Activated naive CD4-positive, alpha-beta T cell treated with anti-CD3 and anti-CD28 coated beads, Interleukin-2, amount 50 U/mL, for 24 hours (primary cell): ENCODE measurements around the gene TTYH2.
A peak's percentile ranks its signal among the peaks of the same experiment; 100 is the strongest.

ENCODE experiments used
- H3K27ac Mint-ChIP-seq: one replicate; pipeline ENCODE4 v1.8.0; 2021; ENCODE audit warnings: mild to moderate bottlenecking, mixed read lengths
- H3K27me3 Mint-ChIP-seq: one replicate; pipeline ENCODE4 v1.8.0; 2021; ENCODE audit warnings: mixed read lengths
- H3K36me3 Mint-ChIP-seq: one replicate; pipeline ENCODE4 v1.8.0; 2021; ENCODE audit warnings: mixed read lengths
- H3K4me1 Mint-ChIP-seq: one replicate; pipeline ENCODE4 v1.8.0; 2021; ENCODE audit warnings: mixed read lengths
- H3K4me3 Mint-ChIP-seq: one replicate; pipeline ENCODE4 v1.8.0; 2021; ENCODE audit warnings: mild to moderate bottlenecking, mixed read lengths
- H3K9me3 Mint-ChIP-seq: one replicate; pipeline ENCODE4 v1.8.0; 2021; ENCODE audit warnings: mixed read lengths

Gene TTYH2

GRCh38 chr17:74212913-74213791 is at the start of gene TTYH2:
TSS of gene TTYH2 (plus strand) at chr17:74213571. CDS start at chr17:74213588, 17 bp downstream.
- Mint-ChIP-seq H3K4me3 (peak within 1 kb of the TSS; percentile 87), H3K27me3 (no peaks in the 10 kb centered on the region), H3K4me1 (peaks cover 42% of the 10 kb centered on the region), H3K27ac (peak within 1 kb of the TSS; percentile 15), H3K9me3 (no peaks in the 10 kb centered on the region), H3K36me3 (peaks cover 11% of the 10 kb centered on the region)

GRCh38 chr17:74163836-74164235 is 49.5 kb upstream of the TTYH2 start:
- no peaks in the 10 kb centered on the region for H3K9me3 Mint-ChIP-seq
- no peaks in the 10 kb centered on the region for H3K36me3 Mint-ChIP-seq
- no peak overlapping the region for H3K4me3 Mint-ChIP-seq
- no peaks in the 10 kb centered on the region for H3K4me1 Mint-ChIP-seq
- no peak overlapping the region for H3K27ac Mint-ChIP-seq
- H3K27me3 Mint-ChIP-seq = peaks cover 16% of the 10 kb centered on the region

- no peak overlapping the region for H3K27ac Mint-ChIP-seq
Observed at GRCh38 chr17:74164446-74165045, 48.8 kb upstream of the TTYH2 start.

GRCh38 chr17:74165797-74166365 is 47.5 kb upstream of the TTYH2 start:
- H3K27me3 Mint-ChIP-seq = peaks cover 10% of the 10 kb centered on the region

More at GRCh38 chr17:74164446-74165045, 48.8 kb upstream of the TTYH2 start:
- no peaks in the 10 kb centered on the region for H3K36me3 Mint-ChIP-seq
- peaks cover 12% of the 10 kb centered on the region for H3K27me3 Mint-ChIP-seq
- H3K4me1 Mint-ChIP-seq = no peaks in the 10 kb centered on the region
- H3K4me3 Mint-ChIP-seq = no peak overlapping the region
- no peaks in the 10 kb centered on the region for H3K9me3 Mint-ChIP-seq

GRCh38 chr17:74170924-74171323 is 42.4 kb upstream of the TTYH2 start:
- Mint-ChIP-seq H3K27ac (no peak overlapping the region), H3K4me1 (no peaks in the 10 kb centered on the region), H3K36me3 (no peaks in the 10 kb centered on the region), H3K9me3 (no peaks in the 10 kb centered on the region), H3K4me3 (no peak overlapping the region), H3K27me3 (peaks cover 9% of the 10 kb centered on the region)

More at GRCh38 chr17:74165797-74166365, 47.5 kb upstream of the TTYH2 start:
- Mint-ChIP-seq H3K4me3 (no peak overlapping the region), H3K36me3 (no peaks in the 10 kb centered on the region), H3K9me3 (no peaks in the 10 kb centered on the region), H3K27ac (no peak overlapping the region), H3K4me1 (no peaks in the 10 kb centered on the region)

- no peak overlapping the region for H3K27ac Mint-ChIP-seq
- H3K4me3 Mint-ChIP-seq = no peak overlapping the region
- H3K27me3 Mint-ChIP-seq = peaks cover 9% of the 10 kb centered on the region
- H3K9me3 Mint-ChIP-seq = no peaks in the 10 kb centered on the region
- H3K36me3 Mint-ChIP-seq = no peaks in the 10 kb centered on the region
- no peaks in the 10 kb centered on the region for H3K4me1 Mint-ChIP-seq
Observed at GRCh38 chr17:74172700-74173099, 40.7 kb upstream of the TTYH2 start.

- Mint-ChIP-seq H3K4me1 (no peaks in the 10 kb centered on the region), H3K36me3 (no peaks in the 10 kb centered on the region), H3K4me3 (no peak overlapping the region), H3K27ac (no peak overlapping the region), H3K27me3 (peaks cover 12% of the 10 kb centered on the region), H3K9me3 (no peaks in the 10 kb centered on the region)
Observed at GRCh38 chr17:74176546-74177001, 36.8 kb upstream of the TTYH2 start.

GRCh38 chr17:74177018-74177450 is 36.3 kb upstream of the TTYH2 start:
- no peak overlapping the region for H3K4me3 Mint-ChIP-seq
- no peaks in the 10 kb centered on the region for H3K9me3 Mint-ChIP-seq
- H3K27me3 Mint-ChIP-seq = peaks cover 12% of the 10 kb centered on the region
- H3K4me1 Mint-ChIP-seq = no peaks in the 10 kb centered on the region
- no peak overlapping the region for H3K27ac Mint-ChIP-seq
- H3K36me3 Mint-ChIP-seq = no peaks in the 10 kb centered on the region

GRCh38 chr17:74179576-74179975 is 33.8 kb upstream of the TTYH2 start:
- peaks cover 12% of the 10 kb centered on the region for H3K27me3 Mint-ChIP-seq
- no peak overlapping the region for H3K27ac Mint-ChIP-seq

GRCh38 chr17:74180336-74180735 is 33.0 kb upstream of the TTYH2 start:
- H3K27me3 Mint-ChIP-seq = peaks cover 10% of the 10 kb centered on the region
- H3K4me3 Mint-ChIP-seq = no peak overlapping the region

More at GRCh38 chr17:74179576-74179975, 33.8 kb upstream of the TTYH2 start:
- Mint-ChIP-seq H3K9me3 (no peaks in the 10 kb centered on the region), H3K36me3 (no peaks in the 10 kb centered on the region), H3K4me1 (no peaks in the 10 kb centered on the region), H3K4me3 (no peak overlapping the region)

GRCh38 chr17:74181341-74181740 is 32.0 kb upstream of the TTYH2 start:
- Mint-ChIP-seq H3K36me3 (no peaks in the 10 kb centered on the region), H3K27me3 (peaks cover 9% of the 10 kb centered on the region), H3K4me3 (no peak overlapping the region), H3K4me1 (no peaks in the 10 kb centered on the region), H3K9me3 (no peaks in the 10 kb centered on the region), H3K27ac (no peak overlapping the region)

More at GRCh38 chr17:74180336-74180735, 33.0 kb upstream of the TTYH2 start:
- Mint-ChIP-seq H3K27ac (no peak overlapping the region), H3K4me1 (no peaks in the 10 kb centered on the region), H3K9me3 (no peaks in the 10 kb centered on the region), H3K36me3 (no peaks in the 10 kb centered on the region)

GRCh38 chr17:74182041-74182723 is 31.2 kb upstream of the TTYH2 start:
- H3K9me3 Mint-ChIP-seq = no peaks in the 10 kb centered on the region
- H3K36me3 Mint-ChIP-seq = no peaks in the 10 kb centered on the region
- H3K4me3 Mint-ChIP-seq = no peak overlapping the region
- no peaks in the 10 kb centered on the region for H3K4me1 Mint-ChIP-seq
- H3K27me3 Mint-ChIP-seq = peaks cover 5% of the 10 kb centered on the region
- H3K27ac Mint-ChIP-seq = no peak overlapping the region

GRCh38 chr17:74183411-74183810 is 30.0 kb upstream of the TTYH2 start:
- H3K9me3 Mint-ChIP-seq = no peaks in the 10 kb centered on the region
- H3K4me3 Mint-ChIP-seq = no peak overlapping the region
- H3K27me3 Mint-ChIP-seq = peaks cover 5% of the 10 kb centered on the region
- H3K36me3 Mint-ChIP-seq = no peaks in the 10 kb centered on the region
- no peaks in the 10 kb centered on the region for H3K4me1 Mint-ChIP-seq
- H3K27ac Mint-ChIP-seq = no peak overlapping the region

- Mint-ChIP-seq H3K36me3 (no peaks in the 10 kb centered on the region), H3K9me3 (no peaks in the 10 kb centered on the region), H3K4me3 (no peak overlapping the region), H3K27ac (no peak overlapping the region), H3K4me1 (no peaks in the 10 kb centered on the region), H3K27me3 (peaks cover 1% of the 10 kb centered on the region)
Observed at GRCh38 chr17:74185571-74186185, 27.7 kb upstream of the TTYH2 start.

GRCh38 chr17:74186498-74186897 is 26.9 kb upstream of the TTYH2 start:
- Mint-ChIP-seq H3K36me3 (no peaks in the 10 kb centered on the region), H3K27ac (no peak overlapping the region), H3K4me3 (no peak overlapping the region), H3K9me3 (no peaks in the 10 kb centered on the region), H3K4me1 (no peaks in the 10 kb centered on the region), H3K27me3 (no peaks in the 10 kb centered on the region)
